T-helper 2 cell treated with Interferon-gamma antibody and Interleukin-4, amounts not matched to agents 5 μg/mL and 100 μg/mL, for 36 hours (primary cell): ENCODE data around the gene MRPL16.
"Not testable (repeated sequence)": the region's sequence is repeated elsewhere in the genome, so short reads cannot be mapped to it uniquely, and the experiment has no call there.

Experiments
- DNase-seq: peaks from one replicate; pipeline ENCODE4 v3.0.0; 2021; ENCODE audit warnings: low spot score
- H3K27ac Mint-ChIP-seq: one replicate; pipeline ENCODE4 v1.8.0; 2021; ENCODE audit warnings: mild to moderate bottlenecking, mixed read lengths
- H3K27me3 Mint-ChIP-seq: one replicate; pipeline ENCODE4 v1.8.0; 2021; ENCODE audit warnings: low read depth, mixed read lengths
- H3K36me3 Mint-ChIP-seq: one replicate; pipeline ENCODE4 v1.8.0; 2021; ENCODE audit warnings: low read depth, mixed read lengths
- H3K4me1 Mint-ChIP-seq: one replicate; pipeline ENCODE4 v1.8.0; 2021; ENCODE audit warnings: low read depth, mixed read lengths
- H3K4me3 Mint-ChIP-seq: one replicate; pipeline ENCODE4 v1.8.0; 2022; ENCODE audit warnings: mild to moderate bottlenecking, moderate library complexity, mixed read lengths
- H3K9me3 Mint-ChIP-seq: one replicate; pipeline ENCODE4 v1.8.0; 2021; ENCODE audit warnings: mixed read lengths

The MRPL16 gene

GRCh38 chr11:59833602-59834001 lies 23.0 kb upstream of the MRPL16 start:
- Mint-ChIP-seq H3K4me3 (no peak overlapping the region), H3K4me1 (peaks cover 6% of the 10 kb centered on the region), H3K36me3 (no peaks in the 10 kb centered on the region), H3K27ac (no peak overlapping the region), H3K9me3 (no peaks in the 10 kb centered on the region), H3K27me3 (peaks cover 3% of the 10 kb centered on the region)
- DNase-seq = no peak

DNA sequence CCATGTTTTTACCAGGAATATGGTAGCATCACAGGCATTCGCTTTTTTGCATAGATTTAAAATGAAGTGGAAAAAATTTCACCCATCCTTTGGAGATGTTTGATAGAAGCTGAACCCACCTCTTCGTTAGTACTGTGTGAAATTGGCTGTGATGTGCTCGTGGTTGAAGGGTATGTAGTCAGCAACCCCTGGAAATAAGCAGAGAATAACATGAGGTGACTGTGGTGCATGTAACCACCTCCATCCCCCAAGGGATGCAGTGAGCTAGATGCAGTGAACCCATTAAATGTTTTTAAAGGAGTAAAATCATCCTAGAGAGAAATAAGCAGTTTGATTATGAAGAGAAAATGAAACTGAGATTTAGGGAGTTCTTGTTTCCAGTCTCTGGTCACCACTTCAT lies 18.8 kb upstream of the MRPL16 start:
- no peak for DNase-seq
- H3K36me3 Mint-ChIP-seq = no peaks in the 10 kb centered on the region
- H3K27ac Mint-ChIP-seq = no peak overlapping the region
- H3K9me3 Mint-ChIP-seq = no peaks in the 10 kb centered on the region
- peaks cover 6% of the 10 kb centered on the region for H3K4me1 Mint-ChIP-seq
- H3K27me3 Mint-ChIP-seq = no peaks in the 10 kb centered on the region
- H3K4me3 Mint-ChIP-seq = no peak overlapping the region

DNA sequence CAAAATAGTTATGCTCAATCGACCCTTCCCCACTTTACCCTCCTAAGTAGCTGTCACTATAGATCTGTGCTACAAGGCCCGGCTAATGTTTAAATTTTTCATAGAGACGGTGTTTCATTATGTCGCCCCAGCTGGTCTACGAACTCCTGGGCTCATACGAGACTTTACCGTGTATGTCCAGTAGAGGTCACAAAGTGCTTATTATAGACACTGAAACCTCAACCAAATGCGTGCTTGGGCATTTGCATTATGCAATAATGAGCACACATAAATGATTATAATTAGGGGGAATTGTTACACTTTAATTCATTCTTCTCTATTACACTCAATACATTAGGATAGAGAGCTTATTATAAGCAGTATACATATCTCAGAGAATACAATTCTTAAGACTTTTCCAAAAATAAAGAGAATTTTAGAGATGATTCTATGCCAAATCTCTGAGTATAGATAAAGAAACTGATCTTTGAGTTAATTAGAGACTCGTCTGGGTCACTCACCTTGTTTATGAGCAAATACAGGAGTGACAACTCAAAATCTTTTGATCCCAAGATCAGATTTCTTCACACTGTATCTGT lies 12.5 kb upstream of the MRPL16 start:
- no peaks in the 10 kb centered on the region for H3K9me3 Mint-ChIP-seq
- H3K36me3 Mint-ChIP-seq = no peaks in the 10 kb centered on the region
- peaks cover 17% of the 10 kb centered on the region for H3K4me1 Mint-ChIP-seq
- DNase-seq = peak; percentile 19
- no peak overlapping the region for H3K27ac Mint-ChIP-seq
- H3K4me3 Mint-ChIP-seq = no peak overlapping the region
- no peaks in the 10 kb centered on the region for H3K27me3 Mint-ChIP-seq

DNA sequence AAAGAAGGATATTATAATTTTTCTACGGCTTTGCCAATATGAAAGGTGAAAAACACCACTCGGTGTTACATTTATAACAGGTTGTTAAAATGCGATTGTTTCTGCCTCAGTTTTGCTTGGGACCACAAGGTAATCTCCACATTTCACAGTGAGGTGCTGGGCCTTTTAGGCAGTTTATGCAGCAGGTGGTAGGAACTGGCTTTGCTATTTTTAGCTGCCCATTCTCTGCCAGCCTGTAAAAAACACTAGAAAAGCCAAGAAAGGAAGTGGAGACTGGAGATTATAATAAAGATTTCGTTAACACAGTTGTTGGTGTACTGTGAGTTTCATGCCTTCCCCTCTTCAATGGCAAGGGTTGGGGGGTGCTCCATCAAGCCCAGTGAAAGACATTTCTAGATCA lies 8.0 kb upstream of the MRPL16 start:
- Mint-ChIP-seq H3K4me3 (peak overlapping the region; percentile 13), H3K36me3 (no peaks in the 10 kb centered on the region), H3K27me3 (no peaks in the 10 kb centered on the region), H3K9me3 (no peaks in the 10 kb centered on the region), H3K27ac (no peak overlapping the region), H3K4me1 (peaks cover 30% of the 10 kb centered on the region)
- DNase-seq = no peak

DNA sequence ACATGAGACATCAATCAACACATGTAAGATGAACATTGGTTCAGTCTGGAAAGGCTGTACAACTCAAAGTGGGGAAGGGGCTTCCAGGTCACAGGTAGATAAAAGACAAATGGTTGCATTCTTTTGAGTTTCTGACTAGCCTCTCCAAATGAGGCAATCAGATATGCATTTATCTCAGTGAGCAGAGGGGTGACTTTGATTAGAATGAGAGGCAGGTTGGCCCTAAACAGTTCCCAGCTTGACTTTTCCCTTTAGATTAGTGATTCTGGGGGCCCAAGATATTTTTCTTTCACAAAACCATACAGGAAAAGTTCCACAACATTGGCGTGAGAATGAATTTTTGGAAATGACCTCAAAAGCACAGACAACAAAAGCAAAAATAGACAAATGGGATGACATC lies 5.9 kb upstream of the MRPL16 start:
- H3K4me1 Mint-ChIP-seq = peaks cover 28% of the 10 kb centered on the region
- not testable (repeated sequence) for H3K4me3 Mint-ChIP-seq, H3K36me3 Mint-ChIP-seq, H3K9me3 Mint-ChIP-seq, DNase-seq, H3K27ac Mint-ChIP-seq, H3K27me3 Mint-ChIP-seq

DNA sequence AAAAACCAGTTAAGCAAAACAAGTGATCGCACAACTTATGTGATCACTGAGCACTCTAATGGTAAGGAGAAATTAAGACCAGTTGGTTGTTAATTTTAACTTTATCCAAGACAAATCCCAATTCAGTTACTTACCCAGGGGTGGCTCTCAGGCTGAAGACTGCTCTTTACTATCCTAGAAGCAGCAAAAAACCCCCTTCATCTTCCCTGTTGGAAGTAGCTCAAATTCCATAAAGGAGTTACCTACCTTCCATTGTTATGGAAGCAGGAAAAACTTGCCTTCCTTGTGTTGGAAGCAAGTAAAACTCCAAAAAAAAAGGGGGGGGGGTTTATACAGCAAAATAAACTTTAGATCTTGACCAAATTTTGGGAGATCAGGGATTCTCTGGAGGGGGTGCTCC lies 5.2 kb upstream of the MRPL16 start:
- Mint-ChIP-seq H3K4me1 (peaks cover 35% of the 10 kb centered on the region), H3K4me3 (no peak overlapping the region), H3K36me3 (peaks cover 8% of the 10 kb centered on the region), H3K27me3 (no peaks in the 10 kb centered on the region), H3K27ac (no peak overlapping the region), H3K9me3 (peaks cover 9% of the 10 kb centered on the region)
- DNase-seq = no peak

DNA sequence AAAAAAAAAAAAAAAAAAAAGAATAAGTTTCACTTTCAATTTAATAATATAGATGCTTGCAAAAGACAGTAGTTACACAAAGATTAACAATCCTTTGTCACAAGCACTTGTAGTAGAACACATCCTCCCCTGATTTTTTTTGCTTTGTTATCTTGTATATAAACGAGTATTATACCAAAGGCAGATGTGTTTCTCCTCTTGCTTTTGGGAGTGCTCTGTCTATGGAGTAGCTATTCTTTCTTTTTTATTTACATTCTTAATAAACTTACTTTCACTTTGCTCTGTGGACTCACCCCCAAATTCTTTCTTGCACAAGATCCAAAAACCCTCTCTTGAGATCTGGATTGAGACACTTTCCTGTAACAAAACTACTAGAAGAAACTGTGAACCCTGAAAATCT lies 3.4 kb upstream of the MRPL16 start:
- Mint-ChIP-seq H3K27ac (peak overlapping the region; percentile 8), H3K4me1 (peaks cover 37% of the 10 kb centered on the region), H3K36me3 (peaks cover 17% of the 10 kb centered on the region), H3K9me3 (peaks cover 9% of the 10 kb centered on the region), H3K4me3 (peak overlapping the region; percentile 53), H3K27me3 (no peaks in the 10 kb centered on the region)
- no peak for DNase-seq

DNA sequence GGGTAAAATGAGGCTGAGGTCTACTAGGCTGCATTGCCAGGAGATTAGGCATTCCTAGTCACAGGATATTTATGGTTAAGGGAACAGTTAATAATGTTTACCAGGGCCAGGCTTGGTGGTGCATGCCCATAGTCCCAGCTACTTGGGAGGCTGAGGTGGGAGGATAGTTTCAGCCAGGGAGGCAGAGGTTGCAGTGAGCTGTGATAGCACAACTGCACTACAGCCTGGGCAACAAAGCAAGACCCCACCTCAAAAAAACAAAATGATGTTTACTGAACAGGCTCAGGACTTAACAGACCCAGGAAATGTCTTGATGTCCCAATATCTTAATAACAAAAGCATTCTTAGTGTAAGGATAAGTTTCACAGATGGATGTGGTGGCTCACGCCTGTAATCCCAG lies 2.8 kb upstream of the MRPL16 start:
- no peak overlapping the region for H3K4me3 Mint-ChIP-seq
- H3K27ac Mint-ChIP-seq = no peak overlapping the region
- no peaks in the 10 kb centered on the region for H3K27me3 Mint-ChIP-seq
- H3K36me3 Mint-ChIP-seq = peaks cover 22% of the 10 kb centered on the region
- H3K9me3 Mint-ChIP-seq = peaks cover 9% of the 10 kb centered on the region
- peaks cover 33% of the 10 kb centered on the region for H3K4me1 Mint-ChIP-seq
- DNase-seq = no peak

DNA sequence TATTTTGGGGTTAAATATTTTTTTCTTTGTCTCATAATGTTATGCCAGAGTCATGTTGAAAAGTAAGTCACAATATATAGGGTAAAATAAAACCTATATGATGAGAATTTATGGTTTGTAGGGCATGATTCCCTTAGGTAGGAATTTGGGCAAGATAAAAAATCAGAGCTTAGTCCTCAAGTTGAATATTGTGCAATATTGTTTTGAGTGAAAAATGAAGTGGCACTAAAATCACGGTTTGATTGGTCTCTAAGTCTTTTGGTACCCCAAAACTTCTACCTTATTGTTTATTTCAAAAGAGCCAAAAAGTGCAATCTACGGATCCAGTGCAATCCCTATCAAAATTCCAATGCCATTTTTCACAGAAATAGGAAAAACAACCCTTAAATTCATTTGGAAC lies 1.6 kb upstream of the MRPL16 start:
- Mint-ChIP-seq H3K9me3 (peaks cover 9% of the 10 kb centered on the region), H3K27ac (no peak overlapping the region), H3K4me1 (peaks cover 28% of the 10 kb centered on the region), H3K27me3 (no peaks in the 10 kb centered on the region), H3K36me3 (peaks cover 30% of the 10 kb centered on the region), H3K4me3 (no peak overlapping the region)
- no peak for DNase-seq

DNA sequence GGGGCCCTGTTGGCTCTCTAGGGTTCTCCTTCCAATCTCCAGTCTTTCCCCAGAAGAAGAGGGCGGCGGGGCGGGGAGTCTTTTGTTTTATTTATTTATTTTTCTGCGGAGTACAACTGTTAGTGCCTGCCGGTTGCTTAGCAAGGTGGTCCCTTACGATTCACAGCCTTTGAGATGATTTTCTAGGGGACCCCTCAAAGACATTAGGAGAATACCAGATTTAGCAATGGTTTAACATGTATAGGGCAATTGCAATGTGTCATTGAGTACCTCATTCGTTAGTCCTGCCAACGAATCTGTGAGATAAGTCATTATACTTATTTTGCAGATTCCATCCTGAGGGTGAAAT lies 307 bp upstream of the MRPL16 start:
- DNase-seq = no peak
- H3K4me3 Mint-ChIP-seq = peak overlapping the region; percentile 93
- H3K4me1 Mint-ChIP-seq = peaks cover 28% of the 10 kb centered on the region
- H3K36me3 Mint-ChIP-seq = peaks cover 40% of the 10 kb centered on the region
- H3K9me3 Mint-ChIP-seq = peaks cover 9% of the 10 kb centered on the region
- H3K27ac Mint-ChIP-seq = peak overlapping the region; percentile 88
- no peaks in the 10 kb centered on the region for H3K27me3 Mint-ChIP-seq

DNA sequence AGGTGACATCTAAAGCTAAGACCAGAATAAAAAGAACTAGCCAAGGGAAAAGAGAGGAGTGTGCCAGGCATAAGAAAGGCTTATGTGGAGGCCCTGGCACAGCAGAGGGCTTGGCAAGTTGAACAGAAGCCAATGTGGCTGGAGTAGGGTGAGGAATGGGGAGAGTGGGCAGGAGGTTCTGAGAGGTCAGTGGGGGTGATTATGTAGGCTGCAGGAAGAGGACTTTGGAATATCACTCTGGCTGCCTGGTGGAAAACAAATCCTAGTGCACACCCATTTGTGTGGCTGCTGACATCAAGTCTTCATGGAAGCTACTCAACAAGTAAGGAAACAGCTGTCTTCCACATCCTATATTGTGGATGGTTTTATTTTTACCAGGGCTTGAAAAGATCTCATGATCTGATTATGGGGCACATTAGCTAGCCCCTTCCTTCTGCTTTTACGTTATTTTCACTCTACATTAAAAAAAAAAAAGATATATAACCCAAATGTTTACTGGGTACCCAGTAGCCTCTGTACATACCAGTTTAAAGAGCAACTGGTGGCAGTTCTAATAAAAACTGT lies 3.4 kb downstream of the MRPL16 start:
- H3K9me3 Mint-ChIP-seq = peaks cover 5% of the 10 kb centered on the region
- peaks cover 49% of the 10 kb centered on the region for H3K36me3 Mint-ChIP-seq
- H3K4me3 Mint-ChIP-seq = no peak overlapping the region
- peak overlapping the region; percentile 1 for H3K27ac Mint-ChIP-seq
- no peaks in the 10 kb centered on the region for H3K27me3 Mint-ChIP-seq
- no peak for DNase-seq
- H3K4me1 Mint-ChIP-seq = peaks cover 25% of the 10 kb centered on the region

GRCh38 chr11:59804061-59804460 lies 6.5 kb downstream of the MRPL16 start:
- DNase-seq = no peak
- H3K4me1 Mint-ChIP-seq = peaks cover 15% of the 10 kb centered on the region
- no peaks in the 10 kb centered on the region for H3K9me3 Mint-ChIP-seq
- no peaks in the 10 kb centered on the region for H3K27me3 Mint-ChIP-seq
- H3K36me3 Mint-ChIP-seq = peaks cover 44% of the 10 kb centered on the region
- no peak overlapping the region for H3K4me3 Mint-ChIP-seq
- no peak overlapping the region for H3K27ac Mint-ChIP-seq

DNA sequence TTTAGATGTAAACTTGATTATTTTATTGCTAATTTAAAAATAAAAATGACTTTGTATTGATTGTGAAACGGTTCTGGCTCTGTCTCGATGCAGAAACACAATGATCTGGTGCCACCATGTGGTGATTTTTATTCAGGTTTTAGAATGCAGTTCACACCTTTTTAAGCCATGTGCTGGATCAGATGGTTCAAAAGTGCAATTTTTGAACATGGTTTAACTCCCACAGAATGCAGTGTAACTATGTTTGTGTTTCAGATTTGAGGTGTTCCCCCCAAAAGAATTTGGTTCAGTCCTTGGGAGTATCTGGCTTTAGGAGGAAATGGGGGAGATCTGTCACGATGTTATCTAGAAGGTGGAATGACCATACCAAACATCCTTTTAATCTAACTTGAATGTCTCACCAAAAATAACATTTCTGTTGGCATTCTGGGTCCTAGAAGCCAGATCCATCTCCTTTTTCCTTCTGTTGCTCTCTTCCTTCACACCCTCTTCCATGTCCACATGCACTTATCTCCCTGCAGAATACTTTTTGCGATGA lies 7.9 kb downstream of the MRPL16 start:
- peak; percentile 20 for DNase-seq
- Mint-ChIP-seq H3K9me3 (no peaks in the 10 kb centered on the region), H3K27ac (no peak overlapping the region), H3K27me3 (no peaks in the 10 kb centered on the region), H3K4me3 (no peak overlapping the region), H3K36me3 (peaks cover 37% of the 10 kb centered on the region), H3K4me1 (peaks cover 13% of the 10 kb centered on the region)

- DNase-seq = no peak
- H3K36me3 Mint-ChIP-seq = peaks cover 39% of the 10 kb centered on the region
- no peak overlapping the region for H3K27ac Mint-ChIP-seq
- no peaks in the 10 kb centered on the region for H3K27me3 Mint-ChIP-seq
- H3K4me3 Mint-ChIP-seq = no peak overlapping the region
- no peaks in the 10 kb centered on the region for H3K9me3 Mint-ChIP-seq
- H3K4me1 Mint-ChIP-seq = peaks cover 13% of the 10 kb centered on the region
These were observed 8.5 kb downstream of the MRPL16 start for GRCh38 chr11:59801981-59802638.
